HUDEP-2 (cell line): ENCODE measurements around the gene SFTPD.
"Not testable (repeated sequence)": the region's sequence is repeated elsewhere in the genome, so short reads cannot be mapped to it uniquely, and the experiment has no call there.

Experiments
- DNase-seq, 76 experiments: peaks; one replicate each; lab custom pipeline; 2025; ENCODE audit not compliant: unreplicated experiment in 76 of 76; lab: John Stamatoyannopoulos, UW

Gene SFTPD

GRCh38 chr10:79948976-79949722 lies at the start of gene SFTPD:
Gene SFTPD, minus strand, starts transcription at chr10:79949105. Its CDS starts 2,446 bp downstream, at chr10:79946659.
- DNase-seq: no peak

GRCh38 chr10:79995979-79996634 lies 47.2 kb upstream of the SFTPD start:
- DNase-seq: peak in 7 of 76 experiments; percentile 2 to 28 (median 7)

- no peak for DNase-seq
Measured at GRCh38 chr10:79994556-79994955, 45.7 kb upstream of the SFTPD start.

GRCh38 chr10:79988199-79988598 lies 39.3 kb upstream of the SFTPD start:
- DNase-seq: not testable (repeated sequence)

- DNase-seq: not testable (repeated sequence)
Measured at GRCh38 chr10:79986661-79987060, 37.8 kb upstream of the SFTPD start.

- no peak for DNase-seq
Measured at GRCh38 chr10:79985481-79986072, 36.7 kb upstream of the SFTPD start.

GRCh38 chr10:79984851-79985250 lies 35.9 kb upstream of the SFTPD start:
- no peak for DNase-seq

- no peak for DNase-seq
Measured at GRCh38 chr10:79983286-79983909, 34.5 kb upstream of the SFTPD start.

GRCh38 chr10:79982861-79983260 lies 34.0 kb upstream of the SFTPD start:
- DNase-seq: no peak

GRCh38 chr10:79982362-79982800 lies 33.5 kb upstream of the SFTPD start:
- DNase-seq: no peak

GRCh38 chr10:79981450-79982361 lies 32.8 kb upstream of the SFTPD start:
- DNase-seq: peak in 16 of 76 experiments; percentile 2 to 34 (median 16)

- no peak for DNase-seq
Measured at GRCh38 chr10:79980711-79981110, 31.8 kb upstream of the SFTPD start.

- DNase-seq: no peak
Measured at GRCh38 chr10:79979976-79980687, 31.2 kb upstream of the SFTPD start.

GRCh38 chr10:79979310-79979975 lies 30.5 kb upstream of the SFTPD start:
- no peak for DNase-seq

GRCh38 chr10:79976999-79977398 lies 28.1 kb upstream of the SFTPD start:
- DNase-seq: no peak

GRCh38 chr10:79970062-79970461 lies 21.2 kb upstream of the SFTPD start:
- DNase-seq: no peak

- DNase-seq: no peak
Measured at GRCh38 chr10:79947787-79948424, 999 bp downstream of the SFTPD start.

- no peak for DNase-seq
Measured at GRCh38 chr10:79947083-79947415, 1.9 kb downstream of the SFTPD start.
